ENCODE results near the gene SMAD6.

Gene SMAD6

DNA sequence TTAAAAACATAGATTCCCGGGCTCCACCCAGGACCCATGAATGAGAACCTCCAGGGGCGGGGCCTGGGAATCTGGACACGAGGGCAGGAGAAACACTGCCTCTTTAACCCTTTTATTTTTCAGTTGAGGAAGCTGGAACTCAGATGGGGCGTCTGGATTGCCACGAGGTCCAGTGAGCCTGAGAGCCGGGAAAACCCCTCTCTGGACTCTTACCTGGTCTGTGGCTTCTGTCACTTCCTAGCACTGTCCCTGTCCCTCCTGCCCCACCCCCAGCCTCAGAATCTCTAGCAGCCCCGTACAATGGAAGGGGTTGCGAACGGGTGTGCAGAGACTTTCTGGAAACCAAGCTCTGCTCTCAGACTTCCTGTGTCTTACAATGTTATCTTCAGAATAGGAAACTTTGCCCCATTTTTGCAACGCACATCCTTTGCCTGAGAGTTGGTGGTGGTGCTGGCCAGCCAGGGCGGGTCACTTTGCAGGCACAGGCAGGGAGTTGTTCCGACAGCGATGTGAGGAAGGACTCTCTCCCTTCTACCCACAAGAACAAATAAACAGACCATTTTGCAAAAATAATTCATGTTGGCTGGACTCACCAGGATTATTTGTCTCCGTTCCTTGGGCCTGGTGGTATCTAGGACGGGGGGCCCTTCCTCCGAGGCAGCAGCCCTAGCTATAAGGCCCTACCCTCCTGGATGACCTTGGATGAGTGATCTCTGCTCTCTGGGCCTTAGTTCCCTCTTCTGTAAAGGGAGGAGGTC, 59.1 kb downstream of the SMAD6 start:
- DNase-seq = no peak

- DNase-seq = peak in 1 of 2 experiments; percentile 29
Observed at GRCh38 chr15:66761726-66762595, 59.9 kb downstream of the SMAD6 start.

GRCh38 chr15:66763186-66764071, 61.4 kb downstream of the SMAD6 start:
- DNase-seq = no peak

GRCh38 chr15:66764072-66764786, 62.2 kb downstream of the SMAD6 start:
- DNase-seq = no peak

DNA sequence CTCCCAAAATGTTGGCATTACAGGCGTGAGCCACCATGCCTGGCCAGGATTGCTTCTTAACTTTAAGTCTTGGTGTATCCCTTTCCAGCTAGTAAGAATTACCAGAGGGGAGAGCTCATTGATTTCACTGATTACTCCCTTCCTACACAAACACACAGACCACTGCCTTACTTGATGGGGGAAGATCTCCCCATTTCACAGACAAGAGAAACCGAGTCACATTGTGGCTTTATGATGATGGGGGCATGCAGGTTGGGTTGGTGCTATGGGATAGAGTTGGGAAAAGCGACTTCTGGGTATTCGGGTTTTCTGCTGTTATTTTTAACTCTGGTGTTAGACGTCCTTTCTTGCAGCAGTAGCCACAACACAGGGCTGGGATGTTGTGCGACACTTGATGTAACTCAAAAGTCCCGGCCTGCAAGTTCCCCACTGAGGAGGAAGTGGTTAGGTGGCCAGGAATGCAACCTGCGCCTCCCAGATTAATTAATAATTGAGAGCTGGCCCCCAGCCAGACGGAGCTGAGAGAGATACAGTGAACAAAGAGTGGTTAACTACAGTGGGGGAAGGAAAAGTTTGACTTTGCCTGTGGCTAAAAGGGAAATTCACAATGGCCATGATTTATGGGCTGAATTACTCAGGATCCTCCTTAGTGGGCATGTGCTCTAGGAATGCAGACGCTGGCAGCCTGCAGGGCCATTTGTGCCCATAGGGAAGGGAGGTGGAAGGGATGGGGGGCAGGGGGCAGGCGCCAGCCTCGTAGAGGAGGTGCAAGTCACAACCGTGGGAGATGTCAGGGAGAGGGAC, 63.6 kb downstream of the SMAD6 start:
- peak in 1 of 2 experiments; percentile 48 for DNase-seq

DNA sequence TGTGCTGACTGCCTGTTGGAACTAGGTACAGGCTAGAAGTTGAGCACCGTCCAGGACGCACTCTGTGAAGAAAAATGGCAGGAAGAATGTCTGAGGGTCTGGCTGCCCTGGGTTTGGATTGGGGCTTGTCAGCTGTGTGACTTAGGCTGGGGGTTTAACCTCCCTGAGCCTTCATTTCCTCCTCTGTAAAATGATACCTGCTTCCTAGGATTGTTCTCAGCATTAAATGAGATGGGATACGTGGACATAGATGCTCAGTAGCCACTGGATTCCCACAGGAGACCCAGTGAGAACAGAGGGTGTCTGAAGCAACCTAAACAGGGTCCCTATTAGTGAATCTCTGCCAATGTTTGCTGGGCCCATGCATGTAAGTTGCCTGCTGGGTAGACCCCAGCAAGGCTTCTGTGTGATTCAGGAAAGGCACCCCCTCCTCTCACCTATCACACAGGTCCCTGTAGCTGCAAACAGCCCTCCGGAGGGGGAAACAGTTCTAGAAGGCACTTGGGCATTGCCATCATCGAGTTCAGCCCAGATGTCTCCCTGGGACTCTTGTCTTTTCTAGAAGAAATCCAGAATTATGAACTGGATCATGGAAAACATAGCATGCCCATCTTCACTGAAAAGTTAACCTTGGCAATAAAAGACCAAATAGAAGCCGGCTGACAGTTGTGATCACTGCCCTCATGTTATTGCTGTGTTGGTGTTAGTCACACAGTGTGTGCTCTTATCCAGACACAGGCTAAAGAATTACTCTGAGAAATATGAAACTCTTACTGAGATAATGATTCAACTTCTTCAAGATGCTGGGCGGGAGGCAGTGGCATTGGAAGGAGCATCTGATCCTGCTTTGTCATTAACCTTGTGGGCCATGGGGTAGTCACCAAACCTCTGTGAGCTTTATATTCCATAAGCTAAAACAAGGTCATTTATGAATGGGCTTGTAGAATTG, 64.5 kb downstream of the SMAD6 start:
- no peak for DNase-seq

DNA sequence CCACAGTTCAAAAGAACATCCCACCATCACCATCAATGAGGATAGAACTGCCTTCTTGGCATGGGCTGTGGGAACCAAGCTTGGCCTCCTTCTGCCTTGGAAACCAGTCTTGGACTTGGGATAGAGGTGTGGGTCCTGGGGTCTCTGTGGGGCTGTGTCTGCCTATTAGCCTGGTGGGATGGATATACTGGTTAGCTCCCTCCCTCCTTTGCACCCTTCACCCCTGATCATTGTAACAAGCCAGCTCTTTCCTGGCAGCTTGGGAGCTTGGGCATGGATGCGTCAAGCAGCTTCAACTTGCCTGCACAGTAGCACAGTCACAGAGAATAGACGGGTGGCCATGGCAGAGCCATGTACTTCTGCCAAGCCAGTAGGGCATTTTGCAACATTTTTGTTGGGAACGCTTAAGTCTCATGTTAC, 65.2 kb downstream of the SMAD6 start:
- no peak for DNase-seq

DNA sequence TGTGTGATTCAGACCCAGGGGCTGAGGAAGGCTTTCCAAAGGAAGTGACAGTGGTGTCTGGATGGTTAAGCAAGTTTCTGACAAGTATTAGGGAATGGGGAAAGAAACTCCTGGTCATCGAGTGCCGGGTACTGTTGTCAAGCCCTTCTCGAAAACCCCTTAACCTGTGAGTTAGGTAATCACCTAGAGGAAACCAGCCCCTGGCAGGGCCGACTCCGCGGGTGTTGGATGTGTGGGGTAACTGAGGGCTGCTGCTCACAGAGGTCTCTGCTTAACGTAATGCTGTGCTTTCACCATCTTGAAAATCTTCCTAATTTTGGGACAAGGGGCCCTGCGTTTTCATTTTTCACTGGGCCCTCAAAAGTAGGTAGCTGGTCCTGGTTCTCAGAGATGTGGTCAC, 67.0 kb downstream of the SMAD6 start:
- no peak for DNase-seq

DNA sequence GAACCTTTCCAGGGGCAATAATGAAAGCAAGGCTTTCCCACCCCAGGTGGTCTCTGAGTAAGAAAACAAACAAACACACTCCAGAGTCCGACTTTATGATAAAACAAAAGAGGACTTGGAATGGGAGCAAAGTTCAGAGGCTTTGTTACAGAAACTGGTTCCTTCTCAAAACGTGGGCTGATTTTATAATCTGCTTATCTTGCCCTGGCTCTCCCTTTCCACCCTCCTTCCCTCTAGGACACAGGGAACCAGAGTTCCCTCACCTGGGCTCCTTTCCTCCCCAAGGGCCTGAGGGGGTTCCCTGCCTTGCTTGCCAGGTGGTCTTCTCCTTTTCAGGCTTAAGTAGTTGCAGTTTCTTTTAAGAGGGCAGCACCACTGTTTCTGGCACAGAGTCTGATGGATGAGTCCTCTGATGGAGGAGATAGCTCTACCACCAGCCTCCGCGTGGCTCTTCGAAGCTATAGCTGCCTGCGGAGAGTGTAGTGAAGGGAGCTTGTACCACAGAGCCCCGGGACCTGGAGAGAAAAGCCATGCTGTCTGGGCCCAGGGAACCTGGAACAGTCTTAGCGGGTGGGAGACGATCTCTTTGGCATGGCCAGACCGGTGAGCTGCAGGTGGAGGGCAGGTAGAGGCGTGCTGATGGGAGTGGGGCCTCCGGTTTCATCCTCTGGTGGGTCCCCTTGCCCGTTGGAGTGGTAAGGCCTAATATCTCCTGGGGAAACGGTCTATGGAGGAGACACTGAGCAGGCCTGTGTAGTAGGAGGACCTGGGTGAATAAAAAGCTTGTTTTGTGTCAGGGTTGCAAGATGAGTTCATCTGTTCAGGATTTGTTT, 68.7 kb downstream of the SMAD6 start:
- no peak for DNase-seq

DNA sequence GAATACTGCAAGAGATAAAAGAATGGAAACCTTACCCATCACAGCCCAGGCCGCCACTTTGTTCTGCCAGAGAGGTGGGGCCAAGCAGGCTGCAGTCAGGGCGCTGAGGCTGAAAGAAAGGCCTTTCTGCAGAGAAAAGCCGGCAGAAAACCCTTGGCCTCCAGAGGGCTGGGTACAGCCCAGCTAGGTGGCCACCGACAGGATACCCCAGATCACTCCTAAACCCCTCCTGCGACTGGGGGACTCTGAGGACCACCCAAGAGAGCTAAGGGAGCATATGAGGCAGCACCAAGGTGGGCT, 69.3 kb downstream of the SMAD6 start:
- DNase-seq = no peak

- no peak for DNase-seq
Observed at GRCh38 chr15:66772604-66773128, 70.6 kb downstream of the SMAD6 start.

DNA sequence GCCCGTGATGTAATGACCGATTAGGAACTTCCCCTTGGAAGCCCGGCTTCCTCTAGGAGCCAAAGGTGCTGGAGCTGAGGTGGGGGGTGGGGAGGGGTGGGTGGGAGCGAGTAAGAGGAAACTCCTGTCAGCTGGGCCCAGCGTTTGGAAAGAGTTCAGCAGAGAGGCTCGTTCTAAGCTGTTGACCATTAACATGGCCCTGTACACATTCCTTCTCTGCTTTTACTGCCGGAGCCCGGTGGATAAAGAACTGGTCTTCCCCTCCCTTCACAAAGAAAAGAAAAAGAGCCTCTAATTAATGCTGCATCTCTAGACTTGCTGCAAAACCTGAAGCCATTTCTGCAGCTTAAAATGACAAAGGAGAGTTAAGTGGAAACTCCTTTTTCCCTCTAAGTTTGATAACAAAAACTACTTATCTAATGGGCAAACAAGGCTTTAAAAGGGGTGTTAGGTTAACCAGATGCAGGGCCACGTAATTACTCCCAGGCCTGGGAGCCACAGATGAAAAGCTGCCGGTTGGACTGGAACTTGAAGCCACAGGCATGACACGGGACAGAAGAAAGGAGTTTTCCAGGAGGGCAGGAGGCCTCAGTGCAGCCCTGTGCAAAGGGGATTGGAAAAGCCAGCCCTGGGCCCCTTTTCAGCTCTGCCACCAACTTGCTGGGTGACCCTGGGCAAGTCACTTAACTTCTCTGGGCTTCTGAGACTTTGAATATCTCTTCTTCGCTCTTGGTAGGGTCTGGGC, 71.3 kb downstream of the SMAD6 start:
- no peak for DNase-seq

DNA sequence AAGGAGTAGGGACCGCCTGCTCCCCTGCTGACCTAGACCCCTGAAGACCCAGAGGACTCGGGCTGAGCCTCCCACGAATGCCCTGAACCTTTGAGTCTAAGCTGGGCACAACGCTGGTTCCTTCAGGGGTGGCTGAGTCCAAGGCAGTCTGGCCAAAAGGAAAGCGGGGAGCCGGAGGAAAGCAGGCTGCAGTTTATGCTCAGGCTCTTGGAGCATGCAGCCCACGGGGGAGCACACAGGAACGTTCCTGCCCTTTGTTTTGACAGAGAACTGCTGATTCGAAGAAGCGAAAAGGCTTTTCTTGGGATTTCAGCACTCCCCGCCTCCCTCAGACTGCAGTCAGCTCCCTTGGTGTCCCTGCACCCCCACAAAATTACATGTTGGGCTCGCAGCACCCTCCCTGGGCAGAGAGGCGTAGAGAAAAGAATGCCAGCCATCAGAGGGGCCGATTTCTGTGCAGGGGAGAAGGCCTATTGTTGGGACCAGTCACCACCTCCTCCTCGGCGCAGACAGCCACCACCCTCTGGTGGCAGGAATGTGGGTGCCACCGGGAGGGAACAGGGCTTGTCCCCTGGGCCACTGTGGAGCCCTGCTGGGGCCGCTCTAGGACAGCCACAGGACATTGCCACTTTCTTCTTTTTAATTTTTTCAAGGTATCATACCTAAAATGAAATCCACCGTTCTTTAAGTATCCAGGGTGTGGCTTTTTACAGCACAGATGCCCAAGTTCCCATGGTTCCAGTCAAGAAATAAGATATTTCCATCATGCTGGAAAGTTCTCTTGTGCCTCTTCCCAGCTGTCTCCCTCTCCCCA, 72.2 kb downstream of the SMAD6 start:
- DNase-seq = peak; percentile 58 to 79

GRCh38 chr15:66775127-66776105, 73.4 kb downstream of the SMAD6 start:
- no peak for DNase-seq

- no peak for DNase-seq
Observed at GRCh38 chr15:66777054-66777453, 75.0 kb downstream of the SMAD6 start.

DNA sequence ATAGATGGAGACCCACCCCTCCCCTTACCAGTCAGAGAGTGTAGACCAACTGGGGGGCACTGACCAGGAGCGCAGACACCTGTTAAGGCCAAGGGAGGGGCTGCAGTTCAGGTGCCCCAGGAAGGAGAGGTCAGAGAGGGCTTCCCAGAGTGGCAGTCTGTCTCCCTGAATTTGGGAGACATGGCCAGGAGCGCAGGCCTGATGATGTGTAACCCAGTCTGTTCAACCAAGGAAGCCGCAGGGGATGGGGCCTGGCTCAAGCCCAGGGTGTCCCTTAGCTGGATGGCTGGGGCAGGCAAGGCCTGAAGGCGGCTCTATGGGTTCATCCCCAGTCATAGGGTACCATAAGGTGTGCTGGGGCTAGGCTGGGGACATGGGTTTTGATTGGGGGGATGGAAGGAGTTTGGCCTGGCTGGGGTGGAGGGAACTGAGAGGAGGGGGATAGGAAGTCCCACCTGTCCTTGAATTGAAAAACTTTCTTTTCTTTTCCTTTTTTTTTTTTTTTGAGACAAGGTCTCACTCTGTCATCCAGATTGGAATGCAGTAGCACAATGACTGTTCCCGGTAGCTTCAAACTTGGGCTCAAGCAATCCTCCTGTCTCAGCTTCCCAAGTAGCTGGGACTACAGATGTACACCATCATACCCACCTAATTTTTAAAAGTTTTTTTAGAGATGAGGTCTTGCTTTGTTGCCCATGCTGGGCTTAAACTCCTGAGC, 75.7 kb downstream of the SMAD6 start:
- DNase-seq = no peak

Measured in SW 1271 (cell line).